ENCODE measurements around the gene HDAC11.
"Not testable (repeated sequence)": the region's sequence is repeated elsewhere in the genome, so short reads cannot be mapped to it uniquely, and the experiment has no call there.

HDAC11 gene

GRCh38 chr3:13492048-13492447 is 11.9 kb downstream of the HDAC11 start:
- H3K27ac ChIP-seq, result no peak overlapping the region
- DNase-seq (ENCODE audit: low read depth, low spot score), result no peak

GRCh38 chr3:13492976-13493866 is 13.1 kb downstream of the HDAC11 start:
- DNase-seq (ENCODE audit: low read depth, low spot score), result no peak

GRCh38 chr3:13493867-13494441 is 13.8 kb downstream of the HDAC11 start:
- no peak overlapping the region for H3K27ac ChIP-seq
- DNase-seq (ENCODE audit: low read depth, low spot score), result no peak

More at GRCh38 chr3:13492976-13493866, 13.1 kb downstream of the HDAC11 start:
- H3K27ac ChIP-seq, result no peak overlapping the region

GRCh38 chr3:13494463-13495350 is 14.6 kb downstream of the HDAC11 start:
- DNase-seq (ENCODE audit: low read depth, low spot score), result no peak
- no peak overlapping the region for H3K27ac ChIP-seq

- no peak for DNase-seq (ENCODE audit: low read depth, low spot score)
- H3K27ac ChIP-seq, result no peak overlapping the region
Measured at GRCh38 chr3:13495351-13495813, 15.3 kb downstream of the HDAC11 start.

GRCh38 chr3:13495921-13496723 is 16.0 kb downstream of the HDAC11 start:
- H3K27ac ChIP-seq, result no peak overlapping the region
- no peak for DNase-seq (ENCODE audit: low read depth, low spot score)

- no peak for DNase-seq (ENCODE audit: low read depth, low spot score)
- no peak overlapping the region for H3K27ac ChIP-seq
Measured at GRCh38 chr3:13496879-13497278, 16.8 kb downstream of the HDAC11 start.

GRCh38 chr3:13497386-13497785 is 17.3 kb downstream of the HDAC11 start:
- DNase-seq (ENCODE audit: low read depth, low spot score), result no peak
- H3K27ac ChIP-seq, result no peak overlapping the region

GRCh38 chr3:13498354-13499060 is 18.4 kb downstream of the HDAC11 start:
- DNase-seq (ENCODE audit: low read depth, low spot score), result no peak
- H3K27ac ChIP-seq, result no peak overlapping the region

GRCh38 chr3:13499246-13499645 is 19.1 kb downstream of the HDAC11 start:
- H3K27ac ChIP-seq; DNase-seq (ENCODE audit: low read depth, low spot score): not testable (repeated sequence)

GRCh38 chr3:13500133-13500885 is 20.2 kb downstream of the HDAC11 start:
- DNase-seq (ENCODE audit: low read depth, low spot score), result no peak
- no peak overlapping the region for H3K27ac ChIP-seq

GRCh38 chr3:13501056-13501455 is 20.9 kb downstream of the HDAC11 start:
- no peak for DNase-seq (ENCODE audit: low read depth, low spot score)

GRCh38 chr3:13501521-13501920 is 21.4 kb downstream of the HDAC11 start:
- no peak overlapping the region for H3K27ac ChIP-seq
- DNase-seq (ENCODE audit: low read depth, low spot score), result no peak

More at GRCh38 chr3:13501056-13501455, 20.9 kb downstream of the HDAC11 start:
- H3K27ac ChIP-seq, result no peak overlapping the region

- DNase-seq (ENCODE audit: low read depth, low spot score), result no peak
- no peak overlapping the region for H3K27ac ChIP-seq
Measured at GRCh38 chr3:13501958-13502790, 22.1 kb downstream of the HDAC11 start.

- DNase-seq (ENCODE audit: low read depth, low spot score), result no peak
- no peak overlapping the region for H3K27ac ChIP-seq
Measured at GRCh38 chr3:13502791-13503060, 22.6 kb downstream of the HDAC11 start.

GRCh38 chr3:13504161-13504831 is 24.2 kb downstream of the HDAC11 start:
- no peak for DNase-seq (ENCODE audit: low read depth, low spot score)
- no peak overlapping the region for H3K27ac ChIP-seq
